Measurements from ENCODE around the gene NCKIPSD. TPM values are rescaled to one million over a fixed set of nuclear protein-coding genes. Genes with fewer than 3 reads are reported as not detected.

The NCKIPSD gene
- total RNA-seq, 4 donors from 2014 or later, result 13.2 to 33.1 (median 19.4) TPM

DNA sequence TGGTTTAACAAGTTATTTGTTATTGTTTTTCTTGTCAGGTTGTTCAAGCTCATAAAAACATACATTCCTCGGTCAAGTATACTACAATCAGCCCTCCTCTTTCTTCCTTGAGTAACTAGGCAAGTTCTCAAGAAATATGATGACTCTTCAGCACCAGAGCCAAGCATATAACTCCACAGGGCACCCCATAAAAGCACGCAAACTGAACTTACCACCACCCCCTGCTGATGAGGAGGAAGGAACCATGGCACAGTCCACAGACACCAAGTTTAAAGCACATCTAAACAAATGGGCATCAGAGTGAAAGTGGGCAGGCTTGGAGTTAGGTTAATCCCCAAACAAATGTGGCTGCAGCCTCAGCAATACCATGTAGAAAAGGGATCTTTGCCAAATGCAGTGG lies 26.0 kb upstream of the NCKIPSD start:
- intact Hi-C loops (cut with DNase I; ENCODE audit: low total_unique reads) (no loop called here), in situ Hi-C loops (cut with MboI; ENCODE audit: low sequenced_read_pairs in 4 of 4) (no loop called here)
- ATAC-seq (no peak), DNase-seq (no peak)
- Histone ChIP-seq H3K4me3 (no peak overlapping the region), H3K36me3 (peaks cover 0 to 29% of the 10 kb centered on the region in 2 donors), H3K4me1 (peaks cover 45 to 47% of the 10 kb centered on the region in 2 donors), H3K9me3 (no peaks in the 10 kb centered on the region), H3K27me3 (no peaks in the 10 kb centered on the region), H3K27ac (no peak overlapping the region)
- TF ChIP-seq, protein P1, sequence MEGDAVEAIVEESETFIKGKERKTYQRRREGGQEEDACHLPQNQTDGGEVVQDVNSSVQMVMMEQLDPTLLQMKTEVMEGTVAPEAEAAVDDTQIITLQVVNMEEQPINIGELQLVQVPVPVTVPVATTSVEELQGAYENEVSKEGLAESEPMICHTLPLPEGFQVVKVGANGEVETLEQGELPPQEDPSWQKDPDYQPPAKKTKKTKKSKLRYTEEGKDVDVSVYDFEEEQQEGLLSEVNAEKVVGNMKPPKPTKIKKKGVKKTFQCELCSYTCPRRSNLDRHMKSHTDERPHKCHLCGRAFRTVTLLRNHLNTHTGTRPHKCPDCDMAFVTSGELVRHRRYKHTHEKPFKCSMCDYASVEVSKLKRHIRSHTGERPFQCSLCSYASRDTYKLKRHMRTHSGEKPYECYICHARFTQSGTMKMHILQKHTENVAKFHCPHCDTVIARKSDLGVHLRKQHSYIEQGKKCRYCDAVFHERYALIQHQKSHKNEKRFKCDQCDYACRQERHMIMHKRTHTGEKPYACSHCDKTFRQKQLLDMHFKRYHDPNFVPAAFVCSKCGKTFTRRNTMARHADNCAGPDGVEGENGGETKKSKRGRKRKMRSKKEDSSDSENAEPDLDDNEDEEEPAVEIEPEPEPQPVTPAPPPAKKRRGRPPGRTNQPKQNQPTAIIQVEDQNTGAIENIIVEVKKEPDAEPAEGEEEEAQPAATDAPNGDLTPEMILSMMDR (IDR thresholded peaks at IDR 0.05 in 4 of 5, conservative IDR thresholded peaks at IDR 0.05 in 1 of 5), result no peak
- no peak for TF ChIP-seq POLR2A (IDR thresholded peaks at IDR 0.05)

DNA sequence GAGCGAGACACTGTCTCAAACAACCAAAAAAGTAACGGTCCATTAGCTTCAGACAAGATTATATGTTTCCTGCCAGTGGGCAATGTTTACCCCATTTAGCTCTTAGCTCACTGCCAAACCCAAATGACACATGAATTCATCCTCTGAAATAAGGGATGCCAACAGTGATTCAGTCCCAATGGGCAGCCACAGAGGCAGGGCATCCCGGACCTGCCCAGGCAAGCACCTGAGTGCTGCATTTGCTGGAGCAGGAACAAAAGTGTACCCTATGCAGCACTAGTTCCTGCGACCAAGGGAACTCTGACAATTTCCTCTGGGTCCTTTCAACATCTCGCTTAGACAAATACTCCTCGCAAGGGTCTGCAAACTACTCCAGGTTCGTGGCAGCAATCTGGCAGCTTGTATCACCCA lies 23.3 kb upstream of the NCKIPSD start:
- ATAC-seq (peak; percentile 56 to 64), DNase-seq (no peak)
- TF ChIP-seq POLR2A (IDR thresholded peaks at IDR 0.05), result no peak
- TF ChIP-seq, protein P1 (IDR thresholded peaks at IDR 0.05 in 4 of 5, conservative IDR thresholded peaks at IDR 0.05 in 1 of 5), result no peak
- H3K4me3 ChIP-seq, result no peak overlapping the region
- no peaks in the 10 kb centered on the region for H3K9me3 ChIP-seq
- peak overlapping the region; percentile 33 to 57 (median 54) for H3K27ac ChIP-seq
- no peaks in the 10 kb centered on the region for H3K27me3 ChIP-seq
- intact Hi-C loops (cut with DNase I; ENCODE audit: low total_unique reads), result no loop called here
- H3K36me3 ChIP-seq, result peaks cover 0 to 25% of the 10 kb centered on the region in 2 donors
- peaks cover 24 to 26% of the 10 kb centered on the region in 2 donors for H3K4me1 ChIP-seq
- in situ Hi-C loops (cut with MboI; ENCODE audit: low sequenced_read_pairs in 4 of 4), result no loop called here

DNA sequence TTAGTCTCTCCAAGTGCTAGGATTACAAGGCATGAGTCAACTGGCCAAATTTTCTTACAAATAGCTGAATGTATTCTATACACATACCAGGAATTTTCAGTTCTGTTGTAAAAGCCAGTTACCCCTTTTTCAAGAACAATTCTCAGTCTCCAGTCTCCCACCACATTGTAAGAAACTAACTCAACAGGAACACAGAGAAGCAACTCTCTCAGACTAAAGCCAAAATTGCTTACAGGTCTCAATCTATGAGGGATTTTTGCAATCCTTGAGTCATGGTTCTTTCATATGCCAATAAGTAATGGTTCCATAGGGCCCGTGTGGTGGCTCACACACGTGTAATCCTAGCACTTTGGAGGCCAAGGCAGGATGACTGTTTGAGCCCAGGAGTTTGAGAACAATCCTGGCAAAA lies 22.8 kb upstream of the NCKIPSD start:
- no peak for DNase-seq
- H3K27me3 ChIP-seq, result no peaks in the 10 kb centered on the region
- H3K9me3 ChIP-seq, result no peaks in the 10 kb centered on the region
- peaks cover 0 to 22% of the 10 kb centered on the region in 2 donors for H3K36me3 ChIP-seq
- no peak overlapping the region for H3K4me3 ChIP-seq
- peak; percentile 18 to 37 for ATAC-seq
- in situ Hi-C loops (cut with MboI; ENCODE audit: low sequenced_read_pairs in 4 of 4), result no loop called here
- intact Hi-C loops (cut with DNase I; ENCODE audit: low total_unique reads), result no loop called here
- H3K4me1 ChIP-seq, result peaks cover 24 to 29% of the 10 kb centered on the region in 2 donors
- TF ChIP-seq POLR2A (IDR thresholded peaks at IDR 0.05), result no peak
- TF ChIP-seq, protein P1 (IDR thresholded peaks at IDR 0.05 in 4 of 5, conservative IDR thresholded peaks at IDR 0.05 in 1 of 5), result no peak
- H3K27ac ChIP-seq, result peak overlapping the region; percentile 33 to 57 (median 54)

DNA sequence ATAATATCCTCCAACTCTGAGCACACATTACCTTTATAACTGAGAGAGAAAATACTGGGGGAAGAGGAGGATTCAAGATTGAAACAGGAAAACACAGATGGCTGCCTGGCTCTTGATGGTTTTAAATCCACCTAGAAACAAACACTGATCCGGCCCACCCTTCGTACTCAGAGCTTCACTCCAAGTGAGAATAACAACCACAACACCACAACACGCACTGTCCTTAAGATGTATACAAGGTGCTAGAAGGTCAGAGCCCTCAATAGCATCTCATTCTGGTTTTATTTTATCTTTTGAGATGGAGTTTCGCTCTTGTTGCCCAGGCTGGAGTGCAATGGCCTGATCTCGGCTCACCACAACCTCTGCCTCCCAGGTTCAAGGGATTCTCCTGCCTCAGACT lies 21.4 kb upstream of the NCKIPSD start:
- H3K4me1 ChIP-seq, result peaks cover 18 to 29% of the 10 kb centered on the region in 2 donors

More for the DNA sequence above, 21.4 kb upstream of the NCKIPSD start:
- no peak for ATAC-seq
- H3K36me3 ChIP-seq, result peaks cover 0 to 13% of the 10 kb centered on the region in 2 donors
- H3K27ac ChIP-seq, result no peak overlapping the region
- H3K4me3 ChIP-seq, result no peak overlapping the region
- no peaks in the 10 kb centered on the region for H3K27me3 ChIP-seq
- TF ChIP-seq, protein P1 (IDR thresholded peaks at IDR 0.05 in 4 of 5, conservative IDR thresholded peaks at IDR 0.05 in 1 of 5), result no peak
- TF ChIP-seq POLR2A (IDR thresholded peaks at IDR 0.05), result no peak
- in situ Hi-C loops (cut with MboI; ENCODE audit: low sequenced_read_pairs in 4 of 4), result no loop called here
- DNase-seq, result no peak
- intact Hi-C loops (cut with DNase I; ENCODE audit: low total_unique reads), result no loop called here
- H3K9me3 ChIP-seq, result no peaks in the 10 kb centered on the region
